H9 (cell line): ENCODE data around the gene SPEN. TPM values are rescaled to one million over a fixed set of nuclear protein-coding genes. Genes with fewer than 3 reads are reported as not detected.

Experiments used
- DNase-seq: peaks from one replicate; pipeline ENCODE4 v3.0.0-alpha.2; 2017
- H2AFZ ChIP-seq: one replicate; pipeline ENCODE4 v1.6.1; 2013; ENCODE audit warnings: mild to moderate bottlenecking, low read length, control low read depth, moderate library complexity
- H2AK5ac ChIP-seq: 2 replicates; pipeline ENCODE4 v1.6.1; 2013; ENCODE audit warnings: low read length, control low read depth, mixed read lengths; ENCODE audit not compliant: insufficient read length
- H2BK120ac ChIP-seq: one replicate; pipeline ENCODE4 v1.6.1; 2013; ENCODE audit warnings: low read depth, mild to moderate bottlenecking, low read length, control low read depth, inconsistent platforms; ENCODE audit not compliant: poor library complexity, severe bottlenecking
- H2BK12ac ChIP-seq: 2 replicates; pipeline ENCODE4 v1.6.1; 2013; ENCODE audit warnings: low read length, control low read depth, mixed read lengths, low read depth; ENCODE audit not compliant: insufficient read length
- H2BK15ac ChIP-seq: 2 replicates; pipeline ENCODE4 v1.6.1; 2013; ENCODE audit warnings: low read depth, low read length, control low read depth
- H2BK20ac ChIP-seq: one replicate; pipeline ENCODE4 v1.6.1; 2013; ENCODE audit warnings: low read depth, mild to moderate bottlenecking, low read length, control low read depth, inconsistent platforms; ENCODE audit not compliant: poor library complexity, severe bottlenecking
- H2BK5ac ChIP-seq: 2 replicates; pipeline ENCODE4 v1.6.1; 2013; ENCODE audit warnings: low read length, control low read depth, mixed read lengths; ENCODE audit not compliant: insufficient read length
- H3K14ac ChIP-seq: 2 replicates; pipeline ENCODE4 v1.6.1; 2013; ENCODE audit warnings: low read length, control low read depth; ENCODE audit not compliant: insufficient read depth
- H3K18ac ChIP-seq: 2 replicates; pipeline ENCODE4 v1.6.1; 2013; ENCODE audit warnings: low read depth, mild to moderate bottlenecking, mixed read lengths, low read length, control low read depth; ENCODE audit not compliant: insufficient read length
- H3K23ac ChIP-seq: 2 replicates; pipeline ENCODE4 v1.6.1; 2013; ENCODE audit warnings: low read length, control low read depth, mixed read lengths, low read depth; ENCODE audit not compliant: insufficient read length
- H3K23me2 ChIP-seq: 2 replicates; pipeline ENCODE4 v1.6.1; 2013; ENCODE audit warnings: low read depth, mild to moderate bottlenecking, mixed read lengths, low read length, control low read depth; ENCODE audit not compliant: insufficient read length, poor library complexity, severe bottlenecking
- H3K27ac ChIP-seq: 2 replicates; pipeline ENCODE4 v1.5.1; 2013; ENCODE audit warnings: low read length, control low read depth, mixed read lengths, low read depth; ENCODE audit not compliant: insufficient read length
- H3K27me3 ChIP-seq: 2 replicates; pipeline ENCODE4 v1.6.1; 2013; ENCODE audit warnings: low read length, control low read depth, inconsistent platforms; ENCODE audit not compliant: insufficient read depth
- H3K4ac ChIP-seq: 2 replicates; pipeline ENCODE4 v1.6.1; 2013; ENCODE audit warnings: low read depth, mild to moderate bottlenecking, control low read depth, inconsistent platforms, low read length, moderate library complexity
- H3K4me1 ChIP-seq: 2 replicates; pipeline ENCODE4 v1.6.1; 2013; ENCODE audit warnings: low read length, control low read depth, inconsistent platforms; ENCODE audit not compliant: insufficient read depth
- H3K4me2 ChIP-seq: 2 replicates; pipeline ENCODE4 v1.6.1; 2013; ENCODE audit warnings: low read length, control low read depth, mixed read lengths; ENCODE audit not compliant: insufficient read length, insufficient read depth
- H3K56ac ChIP-seq: 2 replicates; pipeline ENCODE4 v1.6.1; 2013; ENCODE audit warnings: low read depth, mild to moderate bottlenecking, mixed read lengths, low read length, control low read depth; ENCODE audit not compliant: insufficient read length
- H3K79me1 ChIP-seq: 2 replicates; pipeline ENCODE4 v1.6.1; 2013; ENCODE audit warnings: low read depth, mild to moderate bottlenecking, moderate library complexity, low read length, control low read depth, inconsistent platforms; ENCODE audit not compliant: insufficient read depth, poor library complexity, severe bottlenecking
- H3K79me2 ChIP-seq: 2 replicates; pipeline ENCODE4 v1.6.1; 2013; ENCODE audit warnings: low read length, control low read depth, inconsistent platforms; ENCODE audit not compliant: insufficient read depth
- H3K9ac ChIP-seq: 2 replicates; pipeline ENCODE4 v1.6.1; 2013; ENCODE audit warnings: low read length, control low read depth, mixed read lengths; ENCODE audit not compliant: insufficient read length; ENCODE audit errors: extremely low read depth
- H3K9me3 ChIP-seq: one replicate; pipeline ENCODE4 v1.6.1; 2013; ENCODE audit warnings: low read depth, low read length, inconsistent platforms; ENCODE audit not compliant: control insufficient read depth
- H3T11ph ChIP-seq: one replicate; pipeline ENCODE4 v1.6.1; 2013; ENCODE audit warnings: mild to moderate bottlenecking, low read length, control low read depth, inconsistent platforms
- H4K20me1 ChIP-seq: one replicate; pipeline ENCODE4 v1.6.1; 2013; ENCODE audit not compliant: control insufficient read depth, insufficient read length, insufficient read depth
- H4K5ac ChIP-seq: 2 replicates; pipeline ENCODE4 v1.6.1; 2013; ENCODE audit warnings: low read depth, mild to moderate bottlenecking, mixed read lengths, low read length, control low read depth; ENCODE audit not compliant: insufficient read length
- H4K8ac ChIP-seq: replicated peaks from 2 replicates; pipeline ENCODE4 v1.6.1; 2013; ENCODE audit warnings: low read length, control low read depth, mixed read lengths, low read depth; ENCODE audit not compliant: insufficient read length
- H4K91ac ChIP-seq: 2 replicates; pipeline ENCODE4 v1.6.1; 2013; ENCODE audit warnings: low read depth, mild to moderate bottlenecking, moderate library complexity, mixed read lengths, low read length, control low read depth; ENCODE audit not compliant: insufficient read length
- H3K27ac Mint-ChIP-seq, 3 experiments: 2 replicates in 2 of 3; 3 replicates in 1 of 3; pipeline ENCODE4 v1.8.0; 2020 to 2021; ENCODE audit warnings: mixed read lengths in 3 of 3, mild to moderate bottlenecking in 1 of 3, moderate library complexity in 1 of 3
- H3K27me3 Mint-ChIP-seq: 2 replicates; pipeline ENCODE4 v1.8.0; 2021; ENCODE audit warnings: low read depth, mild to moderate bottlenecking, moderate library complexity, mixed read lengths
- H3K36me3 Mint-ChIP-seq, 3 experiments: 2 replicates in 2 of 3; 3 replicates in 1 of 3; pipeline ENCODE4 v1.8.0; 2020 to 2021; ENCODE audit warnings: low read depth in 3 of 3, mixed read lengths in 3 of 3; ENCODE audit not compliant: insufficient read depth in 1 of 3
- H3K4me1 Mint-ChIP-seq, 2 experiments: 2 replicates each; pipeline ENCODE4 v1.8.0; 2020; ENCODE audit warnings: mixed read lengths in 2 of 2
- H3K4me3 Mint-ChIP-seq, 2 experiments: 2 replicates in 1 of 2; 3 replicates in 1 of 2; pipeline ENCODE4 v1.8.0; 2020 to 2021; ENCODE audit warnings: mild to moderate bottlenecking in 2 of 2, mixed read lengths in 2 of 2, moderate library complexity in 1 of 2
- H3K9me3 Mint-ChIP-seq, 2 experiments: 2 replicates in 1 of 2; 3 replicates in 1 of 2; pipeline ENCODE4 v1.8.0; 2020; ENCODE audit warnings: mild to moderate bottlenecking in 2 of 2, mixed read lengths in 2 of 2, moderate library complexity in 1 of 2
- CTCF ChIP-seq: fragments of 200-600 bp; sonication (generic); conservative IDR thresholded peaks from 3 replicates; pipeline ENCODE4 v1.8.0; 2021; ENCODE audit warnings: antibody characterized with exemption, mild to moderate bottlenecking
- WGBS: extraction: QIAGEN DNeasy Blood & Tissue Kit; methylation state at CpG from one replicate; pipeline ENCODE4 v1.1.7; 2013; ENCODE audit warnings: missing lambda C conversion rate, low lambda C conversion rate, mixed read lengths; ENCODE audit not compliant: insufficient read length; ENCODE audit errors: extremely low coverage; 5-methylcytosine and 5-hydroxymethylcytosine counted together
- total RNA-seq: library from RNA; stranded (reverse); gene quantifications from 2 replicates; pipeline ENCODE4 v1.2.1, GENCODE V29; 2021

The SPEN gene
- total RNA-seq, 1 experiment from 2014 or later: 59.6 TPM

- Histone ChIP-seq H4K5ac (no peak overlapping the region), H2BK120ac (no peak overlapping the region), H3K79me1 (no peaks in the 10 kb centered on the region), H4K20me1 (peaks cover 5% of the 10 kb centered on the region), H3K4me2 (no peak overlapping the region), H3T11ph (no peak overlapping the region), H3K18ac (no peak overlapping the region), H3K9ac (no peak overlapping the region), H4K8ac (no peak overlapping the region), H3K79me2 (no peaks in the 10 kb centered on the region), H3K23me2 (no peaks in the 10 kb centered on the region), H3K4ac (no peak overlapping the region), H2BK5ac (no peak overlapping the region), H4K91ac (no peak overlapping the region), H3K23ac (no peak overlapping the region), H3K27me3 (no peaks in the 10 kb centered on the region), H3K4me1 (peaks cover 8% of the 10 kb centered on the region; the same call in 1 of the 2 replicates), H2BK15ac (no peak overlapping the region), H3K56ac (no peak overlapping the region), H2AK5ac (no peak overlapping the region), H3K14ac (no peak overlapping the region), H2BK20ac (no peak overlapping the region), H3K27ac (no peak overlapping the region), H3K9me3 (no peaks in the 10 kb centered on the region), H2BK12ac (no peak overlapping the region), H2AFZ (no peak overlapping the region)
- Mint-ChIP-seq H3K4me3 (no peak overlapping the region; a peak in 1 of 5 replicates), H3K9me3 (no peaks in the 10 kb centered on the region), H3K27ac (peak overlapping the region; percentile 81 to 84 (median 82); a peak in 5 of 7 replicates), H3K27me3 (no peaks in the 10 kb centered on the region), H3K4me1 (peaks cover 53% of the 10 kb centered on the region in 2 experiments), H3K36me3 (peaks cover 9 to 35% (median 15%) of the 10 kb centered on the region in 3 experiments)
- no CpG with 5 or more reads among the region's 4 CpGs for WGBS
- TF ChIP-seq CTCF: no peak
- DNase-seq: no peak
Observed at GRCh38 chr1:15950302-15950701, 102.8 kb downstream of the SPEN start.
